H9 (cell line): Measurements from ENCODE around the gene MRPL55. TPM values are rescaled to one million over a fixed set of nuclear protein-coding genes. Genes with fewer than 3 reads are reported as not detected.
A peak's percentile ranks its signal among the peaks of the same experiment; 100 is the strongest.

Source experiments
- DNase-seq: peaks from one replicate; pipeline ENCODE4 v3.0.0-alpha.2; 2017
- H2AFZ ChIP-seq: one replicate; pipeline ENCODE4 v1.6.1; 2013; ENCODE audit warnings: mild to moderate bottlenecking, low read length, control low read depth, moderate library complexity
- H2AK5ac ChIP-seq: 2 replicates; pipeline ENCODE4 v1.6.1; 2013; ENCODE audit warnings: low read length, control low read depth, mixed read lengths; ENCODE audit not compliant: insufficient read length
- H2BK120ac ChIP-seq: one replicate; pipeline ENCODE4 v1.6.1; 2013; ENCODE audit warnings: low read depth, mild to moderate bottlenecking, low read length, control low read depth, inconsistent platforms; ENCODE audit not compliant: poor library complexity, severe bottlenecking
- H2BK12ac ChIP-seq: 2 replicates; pipeline ENCODE4 v1.6.1; 2013; ENCODE audit warnings: low read length, control low read depth, mixed read lengths, low read depth; ENCODE audit not compliant: insufficient read length
- H2BK15ac ChIP-seq: 2 replicates; pipeline ENCODE4 v1.6.1; 2013; ENCODE audit warnings: low read depth, low read length, control low read depth
- H2BK20ac ChIP-seq: one replicate; pipeline ENCODE4 v1.6.1; 2013; ENCODE audit warnings: low read depth, mild to moderate bottlenecking, low read length, control low read depth, inconsistent platforms; ENCODE audit not compliant: poor library complexity, severe bottlenecking
- H2BK5ac ChIP-seq: 2 replicates; pipeline ENCODE4 v1.6.1; 2013; ENCODE audit warnings: low read length, control low read depth, mixed read lengths; ENCODE audit not compliant: insufficient read length
- H3K14ac ChIP-seq: 2 replicates; pipeline ENCODE4 v1.6.1; 2013; ENCODE audit warnings: low read length, control low read depth; ENCODE audit not compliant: insufficient read depth
- H3K18ac ChIP-seq: 2 replicates; pipeline ENCODE4 v1.6.1; 2013; ENCODE audit warnings: low read depth, mild to moderate bottlenecking, mixed read lengths, low read length, control low read depth; ENCODE audit not compliant: insufficient read length
- H3K23ac ChIP-seq: 2 replicates; pipeline ENCODE4 v1.6.1; 2013; ENCODE audit warnings: low read length, control low read depth, mixed read lengths, low read depth; ENCODE audit not compliant: insufficient read length
- H3K23me2 ChIP-seq: 2 replicates; pipeline ENCODE4 v1.6.1; 2013; ENCODE audit warnings: low read depth, mild to moderate bottlenecking, mixed read lengths, low read length, control low read depth; ENCODE audit not compliant: insufficient read length, poor library complexity, severe bottlenecking
- H3K27ac ChIP-seq: 2 replicates; pipeline ENCODE4 v1.5.1; 2013; ENCODE audit warnings: low read length, control low read depth, mixed read lengths, low read depth; ENCODE audit not compliant: insufficient read length
- H3K27me3 ChIP-seq: 2 replicates; pipeline ENCODE4 v1.6.1; 2013; ENCODE audit warnings: low read length, control low read depth, inconsistent platforms; ENCODE audit not compliant: insufficient read depth
- H3K4ac ChIP-seq: 2 replicates; pipeline ENCODE4 v1.6.1; 2013; ENCODE audit warnings: low read depth, mild to moderate bottlenecking, control low read depth, inconsistent platforms, low read length, moderate library complexity
- H3K4me1 ChIP-seq: 2 replicates; pipeline ENCODE4 v1.6.1; 2013; ENCODE audit warnings: low read length, control low read depth, inconsistent platforms; ENCODE audit not compliant: insufficient read depth
- H3K4me2 ChIP-seq: 2 replicates; pipeline ENCODE4 v1.6.1; 2013; ENCODE audit warnings: low read length, control low read depth, mixed read lengths; ENCODE audit not compliant: insufficient read length, insufficient read depth
- H3K56ac ChIP-seq: 2 replicates; pipeline ENCODE4 v1.6.1; 2013; ENCODE audit warnings: low read depth, mild to moderate bottlenecking, mixed read lengths, low read length, control low read depth; ENCODE audit not compliant: insufficient read length
- H3K79me1 ChIP-seq: 2 replicates; pipeline ENCODE4 v1.6.1; 2013; ENCODE audit warnings: low read depth, mild to moderate bottlenecking, moderate library complexity, low read length, control low read depth, inconsistent platforms; ENCODE audit not compliant: insufficient read depth, poor library complexity, severe bottlenecking
- H3K79me2 ChIP-seq: 2 replicates; pipeline ENCODE4 v1.6.1; 2013; ENCODE audit warnings: low read length, control low read depth, inconsistent platforms; ENCODE audit not compliant: insufficient read depth
- H3K9ac ChIP-seq: 2 replicates; pipeline ENCODE4 v1.6.1; 2013; ENCODE audit warnings: low read length, control low read depth, mixed read lengths; ENCODE audit not compliant: insufficient read length; ENCODE audit errors: extremely low read depth
- H3K9me3 ChIP-seq: one replicate; pipeline ENCODE4 v1.6.1; 2013; ENCODE audit warnings: low read depth, low read length, inconsistent platforms; ENCODE audit not compliant: control insufficient read depth
- H3T11ph ChIP-seq: one replicate; pipeline ENCODE4 v1.6.1; 2013; ENCODE audit warnings: mild to moderate bottlenecking, low read length, control low read depth, inconsistent platforms
- H4K20me1 ChIP-seq: one replicate; pipeline ENCODE4 v1.6.1; 2013; ENCODE audit not compliant: control insufficient read depth, insufficient read length, insufficient read depth
- H4K5ac ChIP-seq: 2 replicates; pipeline ENCODE4 v1.6.1; 2013; ENCODE audit warnings: low read depth, mild to moderate bottlenecking, mixed read lengths, low read length, control low read depth; ENCODE audit not compliant: insufficient read length
- H4K8ac ChIP-seq: replicated peaks from 2 replicates; pipeline ENCODE4 v1.6.1; 2013; ENCODE audit warnings: low read length, control low read depth, mixed read lengths, low read depth; ENCODE audit not compliant: insufficient read length
- H4K91ac ChIP-seq: 2 replicates; pipeline ENCODE4 v1.6.1; 2013; ENCODE audit warnings: low read depth, mild to moderate bottlenecking, moderate library complexity, mixed read lengths, low read length, control low read depth; ENCODE audit not compliant: insufficient read length
- H3K27ac Mint-ChIP-seq, 3 experiments: 2 replicates in 2 of 3; 3 replicates in 1 of 3; pipeline ENCODE4 v1.8.0; 2020 to 2021; ENCODE audit warnings: mixed read lengths in 3 of 3, mild to moderate bottlenecking in 1 of 3, moderate library complexity in 1 of 3
- H3K27me3 Mint-ChIP-seq: 2 replicates; pipeline ENCODE4 v1.8.0; 2021; ENCODE audit warnings: low read depth, mild to moderate bottlenecking, moderate library complexity, mixed read lengths
- H3K36me3 Mint-ChIP-seq, 3 experiments: 2 replicates in 2 of 3; 3 replicates in 1 of 3; pipeline ENCODE4 v1.8.0; 2020 to 2021; ENCODE audit warnings: low read depth in 3 of 3, mixed read lengths in 3 of 3; ENCODE audit not compliant: insufficient read depth in 1 of 3
- H3K4me1 Mint-ChIP-seq, 2 experiments: 2 replicates each; pipeline ENCODE4 v1.8.0; 2020; ENCODE audit warnings: mixed read lengths in 2 of 2
- H3K4me3 Mint-ChIP-seq, 2 experiments: 2 replicates in 1 of 2; 3 replicates in 1 of 2; pipeline ENCODE4 v1.8.0; 2020 to 2021; ENCODE audit warnings: mild to moderate bottlenecking in 2 of 2, mixed read lengths in 2 of 2, moderate library complexity in 1 of 2
- H3K9me3 Mint-ChIP-seq, 2 experiments: 2 replicates in 1 of 2; 3 replicates in 1 of 2; pipeline ENCODE4 v1.8.0; 2020; ENCODE audit warnings: mild to moderate bottlenecking in 2 of 2, mixed read lengths in 2 of 2, moderate library complexity in 1 of 2
- WGBS: extraction: QIAGEN DNeasy Blood & Tissue Kit; methylation state at CpG from one replicate; pipeline ENCODE4 v1.1.7; 2013; ENCODE audit warnings: missing lambda C conversion rate, low lambda C conversion rate, mixed read lengths; ENCODE audit not compliant: insufficient read length; ENCODE audit errors: extremely low coverage; 5-methylcytosine and 5-hydroxymethylcytosine counted together
- total RNA-seq: library from RNA; stranded (reverse); gene quantifications from 2 replicates; pipeline ENCODE4 v1.2.1, GENCODE V29; 2021
- TF ChIP-seq, protein P1 (sequence below): fragments of 200-600 bp; sonication (generic); conservative IDR thresholded peaks from 3 replicates; pipeline ENCODE4 v1.8.0; 2021; ENCODE audit warnings: antibody characterized with exemption, mild to moderate bottlenecking

MRPL55 gene
- total RNA-seq, 1 experiment from 2014 or later, result 62.3 TPM

GRCh38 chr1:228142155-228142691 lies 33.1 kb upstream of the MRPL55 start:
- Histone ChIP-seq H2AFZ (no peak overlapping the region), H2BK15ac (no peak overlapping the region), H2BK5ac (no peak overlapping the region), H3K79me2 (peaks cover 15% of the 10 kb centered on the region; the same call in 1 of the 2 replicates), H3K9me3 (no peaks in the 10 kb centered on the region), H4K20me1 (peaks cover 2% of the 10 kb centered on the region), H2BK12ac (no peak overlapping the region), H3K4me1 (no peaks in the 10 kb centered on the region), H3K4me2 (no peak overlapping the region), H3K79me1 (peaks cover 8% of the 10 kb centered on the region), H3T11ph (no peak overlapping the region), H3K27me3 (no peaks in the 10 kb centered on the region), H3K9ac (no peak overlapping the region), H3K14ac (no peak overlapping the region), H3K23me2 (peaks cover 11% of the 10 kb centered on the region), H4K8ac (no peak overlapping the region), H3K56ac (no peak overlapping the region), H3K27ac (no peak overlapping the region), H2BK120ac (no peak overlapping the region), H2BK20ac (no peak overlapping the region), H4K5ac (no peak overlapping the region), H3K18ac (no peak overlapping the region), H2AK5ac (no peak overlapping the region), H3K23ac (no peak overlapping the region), H4K91ac (no peak overlapping the region), H3K4ac (no peak overlapping the region)
- Mint-ChIP-seq H3K27ac (no peak overlapping the region), H3K27me3 (peaks cover 18% of the 10 kb centered on the region), H3K36me3 (no peaks in the 10 kb centered on the region; a peak in 1 of 7 replicates), H3K9me3 (no peaks in the 10 kb centered on the region), H3K4me3 (peak overlapping the region; percentile 81 to 91; a peak in 3 of 5 replicates), H3K4me1 (peaks cover 4 to 15% of the 10 kb centered on the region in 2 experiments)
- WGBS, result no CpG with 5 or more reads among the region's 16 CpGs
- DNase-seq, result no peak
- TF ChIP-seq, protein P1, sequence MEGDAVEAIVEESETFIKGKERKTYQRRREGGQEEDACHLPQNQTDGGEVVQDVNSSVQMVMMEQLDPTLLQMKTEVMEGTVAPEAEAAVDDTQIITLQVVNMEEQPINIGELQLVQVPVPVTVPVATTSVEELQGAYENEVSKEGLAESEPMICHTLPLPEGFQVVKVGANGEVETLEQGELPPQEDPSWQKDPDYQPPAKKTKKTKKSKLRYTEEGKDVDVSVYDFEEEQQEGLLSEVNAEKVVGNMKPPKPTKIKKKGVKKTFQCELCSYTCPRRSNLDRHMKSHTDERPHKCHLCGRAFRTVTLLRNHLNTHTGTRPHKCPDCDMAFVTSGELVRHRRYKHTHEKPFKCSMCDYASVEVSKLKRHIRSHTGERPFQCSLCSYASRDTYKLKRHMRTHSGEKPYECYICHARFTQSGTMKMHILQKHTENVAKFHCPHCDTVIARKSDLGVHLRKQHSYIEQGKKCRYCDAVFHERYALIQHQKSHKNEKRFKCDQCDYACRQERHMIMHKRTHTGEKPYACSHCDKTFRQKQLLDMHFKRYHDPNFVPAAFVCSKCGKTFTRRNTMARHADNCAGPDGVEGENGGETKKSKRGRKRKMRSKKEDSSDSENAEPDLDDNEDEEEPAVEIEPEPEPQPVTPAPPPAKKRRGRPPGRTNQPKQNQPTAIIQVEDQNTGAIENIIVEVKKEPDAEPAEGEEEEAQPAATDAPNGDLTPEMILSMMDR, result no peak
